Esophagus squamous epithelium (tissue), 4 donors: ENCODE measurements around the gene INTS2.
"Not testable (repeated sequence)": the region's sequence is repeated elsewhere in the genome, so short reads cannot be mapped to it uniquely, and the experiment has no call there.

Experiments
- CTCF ChIP-seq, 6 experiments: fragments of 450-650 bp in 4 of 6; fragments of 200-600 bp in 2 of 6; sonication (generic) in 2 of 6; IDR thresholded peaks; one replicate each; pipeline ENCODE4 v1.5.1; 2016 to 2019; ENCODE audit warnings: antibody characterized with exemption in 6 of 6, mild to moderate bottlenecking in 4 of 6, moderate library complexity in 4 of 6
- POLR2A ChIP-seq, 4 donors: fragments of 450-650 bp; IDR thresholded peaks; one replicate each; pipeline ENCODE4 v1.6.1; 2017; ENCODE audit warnings: antibody characterized with exemption in 4 of 4, mild to moderate bottlenecking in 4 of 4, moderate library complexity in 3 of 4

- not testable (repeated sequence) for TF ChIP-seq CTCF, POLR2A (IDR thresholded peaks at IDR 0.05)
These were observed 108.5 kb downstream of the INTS2 start for GRCh38 chr17:61819265-61819664.
